ENCODE measurements around the gene HIF1A.

Gene HIF1A

GRCh38 chr14:61691495-61691894 is 3.8 kb upstream of the HIF1A start:
- H3K4ac ChIP-seq (ENCODE audit: low read depth, low read length): no peak overlapping the region
- no peak overlapping the region for H3K4me2 ChIP-seq (ENCODE audit: low read length)
- no peak overlapping the region for H3K23ac ChIP-seq (ENCODE audit: low read length)
- no peak overlapping the region for H4K8ac ChIP-seq (ENCODE audit: low read depth, low read length)
- no peak overlapping the region for H3K56ac ChIP-seq (ENCODE audit: low read length)
- H3K18ac ChIP-seq (ENCODE audit: low read length): no peak overlapping the region
- H2BK5ac ChIP-seq (ENCODE audit: low read length): no peak overlapping the region
- no peaks in the 10 kb centered on the region for H3K79me1 ChIP-seq (ENCODE audit: low read length)
- no peak for DNase-seq
- no peak overlapping the region for H4K5ac ChIP-seq (ENCODE audit: low read length)
- H3K36me3 ChIP-seq (ENCODE audit: control insufficient read depth, insufficient read depth, low read length): no peaks in the 10 kb centered on the region
- no peak overlapping the region for H3K9ac ChIP-seq (ENCODE audit: low read length)
- no peak overlapping the region for H2BK120ac ChIP-seq (ENCODE audit: low read depth, low read length)
- no peaks in the 10 kb centered on the region for H3K4me1 ChIP-seq (ENCODE audit: control insufficient read depth, low read depth, low read length)
- no peak overlapping the region for H2AK5ac ChIP-seq (ENCODE audit: low read length)
- H3K79me2 ChIP-seq (ENCODE audit: control insufficient read depth, insufficient read depth, low read length): peaks cover 6% of the 10 kb centered on the region
- H3K27me3 ChIP-seq (ENCODE audit: insufficient read depth, low read length, poor library complexity): no peaks in the 10 kb centered on the region
- no peak overlapping the region for H3K4me3 ChIP-seq (ENCODE audit: low read length)
- no peak overlapping the region for H3K27ac ChIP-seq (ENCODE audit: low read depth, low read length)
- H2BK15ac ChIP-seq (replicated peaks; ENCODE audit: low read depth): no peak overlapping the region

GRCh38 chr14:61694039-61694438 is 1.3 kb upstream of the HIF1A start:
- no peak overlapping the region for H4K8ac ChIP-seq (ENCODE audit: low read depth, low read length)
- no peaks in the 10 kb centered on the region for H3K79me1 ChIP-seq (ENCODE audit: low read length)
- no peak overlapping the region for H2BK5ac ChIP-seq (ENCODE audit: low read length)
- H3K4me1 ChIP-seq (ENCODE audit: control insufficient read depth, low read depth, low read length): peaks cover 2% of the 10 kb centered on the region
- H3K36me3 ChIP-seq (ENCODE audit: control insufficient read depth, insufficient read depth, low read length): no peaks in the 10 kb centered on the region
- no peak overlapping the region for H3K18ac ChIP-seq (ENCODE audit: low read length)
- no peak overlapping the region for H3K27ac ChIP-seq (ENCODE audit: low read depth, low read length)
- WGBS (ENCODE audit: extremely low coverage, insufficient coverage, low lambda C conversion rate): no CpG with 5 or more reads among the region's 6 CpGs
- DNase-seq: no peak
- no peak overlapping the region for H3K56ac ChIP-seq (ENCODE audit: low read length)
- no peak overlapping the region for H2BK120ac ChIP-seq (ENCODE audit: low read depth, low read length)
- H3K79me2 ChIP-seq (ENCODE audit: control insufficient read depth, insufficient read depth, low read length): peaks cover 30% of the 10 kb centered on the region
- H3K4ac ChIP-seq (ENCODE audit: low read depth, low read length): no peak overlapping the region
- H2AK5ac ChIP-seq (ENCODE audit: low read length): no peak overlapping the region
- H3K4me3 ChIP-seq (ENCODE audit: low read length): no peak overlapping the region
- H3K27me3 ChIP-seq (ENCODE audit: insufficient read depth, low read length, poor library complexity): no peaks in the 10 kb centered on the region
- no peak overlapping the region for H3K23ac ChIP-seq (ENCODE audit: low read length)
- no peak overlapping the region for H3K9ac ChIP-seq (ENCODE audit: low read length)
- H3K4me2 ChIP-seq (ENCODE audit: low read length): no peak overlapping the region
- no peak overlapping the region for H4K5ac ChIP-seq (ENCODE audit: low read length)
- no peak overlapping the region for H2BK15ac ChIP-seq (replicated peaks; ENCODE audit: low read depth)

- Histone ChIP-seq H2BK120ac (ENCODE audit: low read depth, low read length) (no peak overlapping the region), H4K8ac (ENCODE audit: low read depth, low read length) (no peak overlapping the region), H2BK5ac (ENCODE audit: low read length) (peak overlapping the region; percentile 44), H3K79me1 (ENCODE audit: low read length) (no peaks in the 10 kb centered on the region), H3K27ac (ENCODE audit: low read depth, low read length) (peak overlapping the region; percentile 86), H3K36me3 (ENCODE audit: control insufficient read depth, insufficient read depth, low read length) (no peaks in the 10 kb centered on the region), H3K18ac (ENCODE audit: low read length) (peak overlapping the region; percentile 96), H3K4ac (ENCODE audit: low read depth, low read length) (peak overlapping the region; percentile 97), H3K23ac (ENCODE audit: low read length) (no peak overlapping the region), H3K9ac (ENCODE audit: low read length) (peak overlapping the region; percentile 88), H3K56ac (ENCODE audit: low read length) (peak overlapping the region; percentile 96), H3K79me2 (ENCODE audit: control insufficient read depth, insufficient read depth, low read length) (peaks cover 43% of the 10 kb centered on the region), H2BK15ac (replicated peaks; ENCODE audit: low read depth) (no peak overlapping the region), H4K5ac (ENCODE audit: low read length) (no peak overlapping the region), H3K4me1 (ENCODE audit: control insufficient read depth, low read depth, low read length) (peaks cover 3% of the 10 kb centered on the region), H3K4me3 (ENCODE audit: low read length) (peak overlapping the region; percentile 96), H2AK5ac (ENCODE audit: low read length) (no peak overlapping the region), H3K4me2 (ENCODE audit: low read length) (peak overlapping the region; percentile 2), H3K27me3 (ENCODE audit: insufficient read depth, low read length, poor library complexity) (no peaks in the 10 kb centered on the region)
- WGBS (ENCODE audit: extremely low coverage, insufficient coverage, low lambda C conversion rate): no CpG with 5 or more reads among the region's 70 CpGs
- DNase-seq: peak; percentile 81
These were observed 598 bp downstream of the HIF1A start for GRCh38 chr14:61695695-61696527.

GRCh38 chr14:61696753-61697318 is 1.5 kb downstream of the HIF1A start:
- H3K9ac ChIP-seq (ENCODE audit: low read length): peak overlapping the region; percentile 88
- no peak overlapping the region for H2BK120ac ChIP-seq (ENCODE audit: low read depth, low read length)
- H3K56ac ChIP-seq (ENCODE audit: low read length): no peak overlapping the region
- H3K36me3 ChIP-seq (ENCODE audit: control insufficient read depth, insufficient read depth, low read length): no peaks in the 10 kb centered on the region
- H3K23ac ChIP-seq (ENCODE audit: low read length): no peak overlapping the region
- H3K4me2 ChIP-seq (ENCODE audit: low read length): peak overlapping the region; percentile 46
- H2AK5ac ChIP-seq (ENCODE audit: low read length): no peak overlapping the region
- H4K5ac ChIP-seq (ENCODE audit: low read length): no peak overlapping the region
- H2BK15ac ChIP-seq (replicated peaks; ENCODE audit: low read depth): no peak overlapping the region
- no peaks in the 10 kb centered on the region for H3K27me3 ChIP-seq (ENCODE audit: insufficient read depth, low read length, poor library complexity)
- H3K4me1 ChIP-seq (ENCODE audit: control insufficient read depth, low read depth, low read length): peaks cover 3% of the 10 kb centered on the region
- H3K4me3 ChIP-seq (ENCODE audit: low read length): peak overlapping the region; percentile 96
- H3K79me1 ChIP-seq (ENCODE audit: low read length): no peaks in the 10 kb centered on the region
- WGBS (ENCODE audit: extremely low coverage, insufficient coverage, low lambda C conversion rate): no CpG with 5 or more reads among the region's 5 CpGs
- no peak for DNase-seq
- H3K4ac ChIP-seq (ENCODE audit: low read depth, low read length): no peak overlapping the region
- no peak overlapping the region for H4K8ac ChIP-seq (ENCODE audit: low read depth, low read length)
- no peak overlapping the region for H2BK5ac ChIP-seq (ENCODE audit: low read length)
- no peak overlapping the region for H3K18ac ChIP-seq (ENCODE audit: low read length)
- H3K27ac ChIP-seq (ENCODE audit: low read depth, low read length): no peak overlapping the region
- peaks cover 48% of the 10 kb centered on the region for H3K79me2 ChIP-seq (ENCODE audit: control insufficient read depth, insufficient read depth, low read length)

GRCh38 chr14:61698206-61698980 is 3.1 kb downstream of the HIF1A start:
- no peaks in the 10 kb centered on the region for H3K79me1 ChIP-seq (ENCODE audit: low read length)
- H3K27me3 ChIP-seq (ENCODE audit: insufficient read depth, low read length, poor library complexity): no peaks in the 10 kb centered on the region
- H3K4ac ChIP-seq (ENCODE audit: low read depth, low read length): no peak overlapping the region
- no peak overlapping the region for H3K27ac ChIP-seq (ENCODE audit: low read depth, low read length)
- no peak for DNase-seq
- no peak overlapping the region for H3K23ac ChIP-seq (ENCODE audit: low read length)
- no peak overlapping the region for H2BK5ac ChIP-seq (ENCODE audit: low read length)
- no CpG with 5 or more reads among the region's 2 CpGs for WGBS (ENCODE audit: extremely low coverage, insufficient coverage, low lambda C conversion rate)
- peak overlapping the region; percentile 9 for H3K4me3 ChIP-seq (ENCODE audit: low read length)
- H3K36me3 ChIP-seq (ENCODE audit: control insufficient read depth, insufficient read depth, low read length): no peaks in the 10 kb centered on the region
- peak overlapping the region; percentile 38 for H3K9ac ChIP-seq (ENCODE audit: low read length)
- H3K56ac ChIP-seq (ENCODE audit: low read length): no peak overlapping the region
- H3K18ac ChIP-seq (ENCODE audit: low read length): no peak overlapping the region
- H3K4me1 ChIP-seq (ENCODE audit: control insufficient read depth, low read depth, low read length): peaks cover 3% of the 10 kb centered on the region
- H2AK5ac ChIP-seq (ENCODE audit: low read length): no peak overlapping the region
- peak overlapping the region; percentile 45 for H3K4me2 ChIP-seq (ENCODE audit: low read length)
- H4K8ac ChIP-seq (ENCODE audit: low read depth, low read length): no peak overlapping the region
- no peak overlapping the region for H2BK120ac ChIP-seq (ENCODE audit: low read depth, low read length)
- no peak overlapping the region for H4K5ac ChIP-seq (ENCODE audit: low read length)
- no peak overlapping the region for H2BK15ac ChIP-seq (replicated peaks; ENCODE audit: low read depth)
- peaks cover 54% of the 10 kb centered on the region for H3K79me2 ChIP-seq (ENCODE audit: control insufficient read depth, insufficient read depth, low read length)
